ENCODE data around the gene MTHFD1.
A peak's percentile ranks its signal among the peaks of the same experiment; 100 is the strongest.

The MTHFD1 gene

GRCh38 chr14:64463873-64464272, 75.7 kb downstream of the MTHFD1 start:
- DNase-seq (ENCODE audit: low read depth) = no peak
- TF ChIP-seq, protein P1, sequence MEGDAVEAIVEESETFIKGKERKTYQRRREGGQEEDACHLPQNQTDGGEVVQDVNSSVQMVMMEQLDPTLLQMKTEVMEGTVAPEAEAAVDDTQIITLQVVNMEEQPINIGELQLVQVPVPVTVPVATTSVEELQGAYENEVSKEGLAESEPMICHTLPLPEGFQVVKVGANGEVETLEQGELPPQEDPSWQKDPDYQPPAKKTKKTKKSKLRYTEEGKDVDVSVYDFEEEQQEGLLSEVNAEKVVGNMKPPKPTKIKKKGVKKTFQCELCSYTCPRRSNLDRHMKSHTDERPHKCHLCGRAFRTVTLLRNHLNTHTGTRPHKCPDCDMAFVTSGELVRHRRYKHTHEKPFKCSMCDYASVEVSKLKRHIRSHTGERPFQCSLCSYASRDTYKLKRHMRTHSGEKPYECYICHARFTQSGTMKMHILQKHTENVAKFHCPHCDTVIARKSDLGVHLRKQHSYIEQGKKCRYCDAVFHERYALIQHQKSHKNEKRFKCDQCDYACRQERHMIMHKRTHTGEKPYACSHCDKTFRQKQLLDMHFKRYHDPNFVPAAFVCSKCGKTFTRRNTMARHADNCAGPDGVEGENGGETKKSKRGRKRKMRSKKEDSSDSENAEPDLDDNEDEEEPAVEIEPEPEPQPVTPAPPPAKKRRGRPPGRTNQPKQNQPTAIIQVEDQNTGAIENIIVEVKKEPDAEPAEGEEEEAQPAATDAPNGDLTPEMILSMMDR (IDR thresholded peaks at IDR 0.05; ENCODE audit: low read length, missing control alignments) = no peak
- no peak overlapping the region for H3K4me3 ChIP-seq (replicated peaks; ENCODE audit: low read depth, low read length)

DNA sequence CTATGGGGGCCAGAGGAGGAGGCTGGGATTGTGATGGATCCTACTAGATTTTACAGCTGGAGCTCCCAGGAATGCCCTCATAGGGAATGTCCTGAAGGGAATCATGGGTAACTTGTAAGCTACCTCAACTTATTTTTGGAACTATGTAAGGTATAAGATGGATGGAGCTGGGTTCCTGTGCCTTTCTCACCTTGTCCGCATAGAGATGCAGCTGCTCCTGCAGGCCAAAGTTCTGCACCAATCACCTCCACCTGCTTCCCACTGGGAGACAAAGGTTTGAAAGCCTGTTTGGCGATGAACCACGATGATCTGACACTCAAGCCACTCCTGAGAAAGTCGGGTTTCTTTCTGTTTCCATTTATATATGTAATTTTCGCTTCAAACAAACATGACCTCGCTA, 76.5 kb downstream of the MTHFD1 start:
- DNase-seq (ENCODE audit: low read depth) = no peak
- peak overlapping the region; percentile 70 for H3K4me3 ChIP-seq (replicated peaks; ENCODE audit: low read depth, low read length)
- TF ChIP-seq, protein P1 (IDR thresholded peaks at IDR 0.05; ENCODE audit: low read length, missing control alignments) = no peak

DNA sequence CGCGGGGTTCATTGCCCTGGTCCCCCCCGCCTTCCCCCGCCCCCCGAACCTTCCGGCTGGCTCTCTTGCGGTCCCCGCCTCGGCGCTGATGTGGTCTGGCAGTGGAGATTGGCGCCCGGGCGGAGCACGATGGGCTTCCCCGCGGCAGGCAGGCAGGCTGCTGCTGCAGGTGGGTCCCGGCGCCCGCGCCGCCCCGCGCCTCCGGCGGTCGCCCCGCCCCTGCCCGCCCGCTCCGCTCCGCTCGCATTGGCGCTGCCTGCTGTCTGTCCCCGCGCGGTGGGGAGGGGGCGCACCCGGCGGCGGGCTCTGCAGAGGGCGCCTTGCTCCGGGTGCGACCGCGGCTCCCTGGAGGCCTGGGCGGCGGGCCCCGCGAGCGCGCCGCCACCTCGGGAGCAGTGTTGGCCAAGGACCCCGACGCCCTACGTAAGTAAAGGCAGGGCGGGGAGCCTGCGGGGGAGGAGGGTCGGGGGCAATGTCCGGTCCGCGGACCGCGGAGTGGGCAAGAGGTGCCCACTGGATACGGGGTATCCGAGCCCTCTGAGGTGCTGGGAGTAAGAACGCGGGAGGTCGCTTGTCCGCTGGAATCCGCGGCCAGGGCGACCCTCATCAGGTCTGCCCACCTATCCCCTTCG, 77.2 kb downstream of the MTHFD1 start, which contains the start of gene AKAP5:
AKAP5 (plus strand) TSS at position 309 of the 632 bp plus-strand sequence. CDS start 2,896 bp downstream, outside the sequence.
- peak within 1 kb of the TSS; percentile 70 for H3K4me3 ChIP-seq (replicated peaks; ENCODE audit: low read depth, low read length)
- TF ChIP-seq, protein P1 (IDR thresholded peaks at IDR 0.05; ENCODE audit: low read length, missing control alignments) = no peak
- DNase-seq (ENCODE audit: low read depth) = no peak

DNA sequence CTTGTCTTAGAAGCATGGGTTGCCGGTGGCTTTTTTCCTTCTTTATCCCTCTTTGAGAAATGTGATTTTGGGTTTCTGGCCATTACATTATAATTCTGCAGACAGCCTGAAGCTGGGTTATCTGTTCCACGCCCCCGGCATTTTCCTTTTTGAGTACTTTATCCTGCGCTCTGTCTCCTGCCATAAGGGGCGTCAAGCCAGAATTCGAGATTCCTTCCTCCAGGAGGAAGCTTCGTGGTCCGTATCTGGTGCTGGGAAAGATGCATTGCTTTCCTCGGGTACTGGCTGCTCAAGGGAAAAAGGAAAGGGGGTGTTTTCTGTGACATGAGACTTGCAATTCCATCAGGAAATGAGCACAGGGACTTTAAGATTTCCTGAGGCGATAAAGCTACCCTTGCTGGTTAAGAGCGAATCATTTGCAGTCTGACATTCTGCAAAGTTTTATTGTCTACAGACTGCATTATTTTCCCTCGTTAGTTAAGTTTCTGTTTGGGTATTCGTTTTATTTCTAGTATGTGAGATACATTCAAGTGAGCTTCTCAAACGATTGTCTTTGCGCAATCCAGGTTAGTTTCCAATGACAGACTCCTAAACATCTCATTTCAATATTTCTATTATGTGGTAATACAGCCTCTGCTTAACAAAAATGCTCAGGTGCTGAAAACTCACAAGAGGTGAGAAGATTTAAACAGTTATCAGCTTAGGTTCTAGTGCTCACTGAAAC, 77.8 kb downstream of the MTHFD1 start:
- TF ChIP-seq, protein P1 (IDR thresholded peaks at IDR 0.05; ENCODE audit: low read length, missing control alignments) = peak; percentile 37
- peak; percentile 52 for DNase-seq (ENCODE audit: low read depth)
- peak overlapping the region; percentile 70 for H3K4me3 ChIP-seq (replicated peaks; ENCODE audit: low read depth, low read length)

- TF ChIP-seq, protein P1 (IDR thresholded peaks at IDR 0.05; ENCODE audit: low read length, missing control alignments) = no peak
- no peak overlapping the region for H3K4me3 ChIP-seq (replicated peaks; ENCODE audit: low read depth, low read length)
- no peak for DNase-seq (ENCODE audit: low read depth)
These were observed 78.9 kb downstream of the MTHFD1 start for GRCh38 chr14:64467101-64467500.

GRCh38 chr14:64467566-64467965, 79.4 kb downstream of the MTHFD1 start:
- TF ChIP-seq, protein P1 (IDR thresholded peaks at IDR 0.05; ENCODE audit: low read length, missing control alignments) = no peak
- DNase-seq (ENCODE audit: low read depth) = no peak

More at GRCh38 chr14:64467566-64467965, 79.4 kb downstream of the MTHFD1 start:
- H3K4me3 ChIP-seq (replicated peaks; ENCODE audit: low read depth, low read length) = no peak overlapping the region
